Stimulated activated CD4-positive, alpha-beta T cell treated with anti-CD3 and anti-CD28 coated beads, Interleukin-12 subunit alpha, Interleukin-12 subunit beta, amount 100 ng/mL, for 48 hours (primary cell): ENCODE results near the gene TMEM101.
A peak's percentile ranks its signal among the peaks of the same experiment; 100 is the strongest.
"Not testable (repeated sequence)": the region's sequence is repeated elsewhere in the genome, so short reads cannot be mapped to it uniquely, and the experiment has no call there.

Experiments
- DNase-seq, 3 donors: peaks; one replicate each; pipeline ENCODE4 v3.0.0-alpha.2; 2020; ENCODE audit warnings: low read depth in 2 of 3, low spot score in 1 of 3

Gene TMEM101

DNA sequence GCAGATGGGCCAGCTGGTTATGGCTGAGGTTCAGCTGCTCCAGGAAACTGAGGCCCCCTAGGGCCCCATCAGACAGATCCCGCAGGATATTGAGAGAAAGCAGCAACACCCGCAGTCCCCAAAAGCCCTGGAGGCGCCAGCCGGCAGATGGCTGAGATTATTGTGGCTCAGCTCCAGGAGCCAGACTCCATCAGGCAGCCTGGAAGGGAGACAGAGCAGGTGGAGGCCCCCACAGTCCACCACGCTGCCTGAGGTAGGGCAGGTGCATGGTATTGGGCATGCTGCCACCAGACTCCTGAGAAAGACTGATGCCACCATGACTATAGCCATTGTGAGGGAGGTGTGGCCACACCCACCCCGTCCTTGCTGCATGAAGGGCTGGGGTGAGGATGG, 9.5 kb upstream of the TMEM101 start:
- no peak for DNase-seq

DNA sequence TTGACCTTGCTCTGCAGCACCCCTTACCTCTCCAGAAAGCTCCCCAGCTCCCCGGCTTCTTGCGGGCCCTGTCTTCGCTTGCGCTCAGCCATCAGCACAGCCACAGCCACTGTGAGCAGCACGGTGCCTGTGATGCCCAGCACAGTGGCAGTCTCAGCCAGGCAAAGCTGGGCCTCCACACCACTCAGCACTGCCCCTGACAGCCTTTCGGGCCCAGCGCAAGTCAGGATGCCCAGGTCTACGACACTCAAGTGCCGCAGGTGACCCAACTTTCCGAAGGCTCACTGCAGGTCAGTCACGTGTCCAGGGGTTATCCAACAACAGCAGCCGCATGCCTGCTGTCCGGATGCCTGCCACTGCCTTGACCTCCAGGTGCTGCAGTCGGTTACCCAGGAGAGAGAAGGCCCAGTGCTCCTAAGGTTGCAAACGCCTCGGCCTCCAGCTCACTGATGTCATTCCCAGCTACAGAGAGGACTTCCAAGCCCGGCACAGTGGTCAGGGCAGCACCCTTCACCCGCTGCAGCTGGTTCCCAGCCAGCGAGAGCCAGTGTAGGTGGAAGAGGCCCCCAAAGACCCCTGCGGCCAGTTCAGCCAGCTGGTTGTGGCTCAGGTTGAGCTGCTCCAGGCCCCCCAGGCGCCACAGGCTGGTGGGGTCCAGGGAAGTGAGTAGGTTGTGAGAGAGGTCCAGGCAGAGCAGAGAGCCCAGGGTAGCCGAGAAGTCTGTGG, 8.9 kb upstream of the TMEM101 start:
- no peak for DNase-seq

DNA sequence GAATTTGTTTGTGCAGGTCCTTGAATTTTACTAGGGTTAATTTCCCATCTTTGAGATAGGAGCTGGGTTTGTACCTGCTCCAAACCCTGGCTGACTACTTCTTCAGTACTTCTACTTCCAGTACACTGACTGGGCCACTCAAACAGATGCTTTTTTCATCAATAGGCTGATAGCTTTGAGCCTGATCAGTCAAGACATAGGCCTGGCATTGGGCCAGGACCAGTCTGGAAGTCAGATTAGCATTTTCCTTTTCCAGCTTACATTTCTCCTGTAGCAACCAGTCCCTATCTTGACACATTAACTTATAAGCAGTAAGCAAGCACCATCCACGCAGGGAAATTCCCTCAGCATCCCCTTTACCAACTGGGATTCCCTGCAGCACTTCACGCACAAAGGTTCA, 7.5 kb upstream of the TMEM101 start:
- DNase-seq = no peak

DNA sequence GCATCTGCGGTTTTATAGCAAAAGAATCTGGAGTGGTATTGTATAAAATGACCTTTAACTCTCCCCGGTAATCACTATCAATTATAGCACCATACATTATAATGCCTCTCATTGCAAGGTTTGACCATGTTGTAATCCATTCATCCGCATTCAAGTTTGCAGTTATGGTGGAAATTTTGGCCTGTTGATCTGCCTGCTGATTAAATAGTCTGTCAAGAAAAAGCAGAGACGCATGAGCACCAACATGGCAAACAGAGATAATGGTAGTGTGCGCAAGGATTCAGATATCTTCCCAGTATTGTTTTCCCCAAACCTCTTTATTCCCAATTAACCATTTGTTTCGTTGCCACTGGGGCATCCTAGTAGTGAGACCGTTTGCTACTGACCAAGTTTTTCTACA, 6.5 kb upstream of the TMEM101 start:
- not testable (repeated sequence) for DNase-seq

DNA sequence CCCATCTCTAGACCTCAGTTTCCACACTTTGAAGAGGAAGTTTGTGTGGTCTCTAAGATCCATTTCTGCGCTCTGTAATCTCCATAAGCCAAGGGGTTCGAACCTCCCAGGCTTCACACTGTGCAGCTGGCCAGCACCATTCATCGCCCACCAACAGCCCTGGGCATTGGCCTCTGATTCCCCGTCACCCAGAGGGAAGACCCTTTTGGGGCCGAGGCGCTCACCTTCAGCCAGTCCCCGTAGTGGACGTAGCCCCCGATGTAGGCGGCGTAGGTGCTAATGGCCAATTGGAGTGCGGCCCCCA, 678 bp downstream of the TMEM101 start:
- DNase-seq = no peak

DNA sequence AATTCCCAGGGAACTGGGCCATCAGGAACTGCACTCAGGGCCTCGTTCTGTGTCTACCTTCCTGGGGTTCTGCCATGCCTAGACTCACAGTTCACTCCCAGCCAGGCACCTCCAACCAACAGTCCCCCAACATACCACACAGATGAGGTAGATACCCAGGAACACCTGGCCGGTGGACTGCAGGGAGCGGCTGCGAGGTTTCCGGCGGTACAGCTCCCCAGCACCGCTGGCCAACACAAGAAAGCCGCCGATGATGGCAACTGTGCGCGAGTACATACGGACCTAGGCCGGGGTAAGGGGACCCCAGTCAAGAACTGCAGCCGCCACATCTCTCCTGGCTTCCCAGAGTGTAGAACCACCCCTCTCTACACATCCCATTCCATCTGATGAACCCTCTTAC, 1.9 kb downstream of the TMEM101 start:
- DNase-seq = no peak

DNA sequence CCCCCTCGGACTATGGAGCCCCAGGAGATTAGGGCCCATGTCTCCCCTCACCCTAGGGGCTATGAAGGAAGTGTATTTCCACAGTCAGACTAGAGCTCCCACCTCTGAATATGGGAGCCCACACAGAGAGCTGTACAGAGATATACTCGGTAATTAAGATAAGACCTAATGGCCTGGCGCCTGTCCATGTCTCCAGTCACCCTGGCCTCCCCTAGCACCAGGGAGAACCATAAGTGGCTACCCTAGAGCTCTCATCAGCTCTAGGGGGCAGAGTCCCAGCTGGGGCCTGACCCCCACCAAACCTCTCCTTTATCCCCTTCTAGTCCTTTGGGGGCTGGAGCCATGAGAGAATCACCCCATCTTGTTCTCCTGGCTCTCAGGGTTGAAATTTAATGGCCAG, 2.4 kb downstream of the TMEM101 start:
- no peak for DNase-seq

DNA sequence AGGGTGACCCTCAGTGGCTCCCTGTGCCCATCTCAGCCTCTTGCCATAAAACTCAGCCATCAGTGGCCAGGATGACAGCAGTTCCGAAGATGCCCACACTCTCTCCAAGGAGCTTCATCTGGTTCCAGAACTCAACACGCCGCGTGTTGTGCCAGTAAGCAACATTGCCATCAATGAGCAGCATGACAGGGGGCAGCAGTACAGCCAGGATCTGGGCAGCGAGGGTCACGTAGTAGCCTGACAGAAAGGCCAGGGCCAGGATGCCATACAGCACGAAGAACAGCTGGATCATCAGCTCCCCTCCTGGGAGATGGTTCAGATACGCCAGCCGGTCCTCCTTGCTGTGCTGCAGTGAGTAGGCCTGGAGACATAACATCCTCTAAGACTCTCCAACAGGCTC, 2.9 kb downstream of the TMEM101 start:
- DNase-seq = no peak

DNA sequence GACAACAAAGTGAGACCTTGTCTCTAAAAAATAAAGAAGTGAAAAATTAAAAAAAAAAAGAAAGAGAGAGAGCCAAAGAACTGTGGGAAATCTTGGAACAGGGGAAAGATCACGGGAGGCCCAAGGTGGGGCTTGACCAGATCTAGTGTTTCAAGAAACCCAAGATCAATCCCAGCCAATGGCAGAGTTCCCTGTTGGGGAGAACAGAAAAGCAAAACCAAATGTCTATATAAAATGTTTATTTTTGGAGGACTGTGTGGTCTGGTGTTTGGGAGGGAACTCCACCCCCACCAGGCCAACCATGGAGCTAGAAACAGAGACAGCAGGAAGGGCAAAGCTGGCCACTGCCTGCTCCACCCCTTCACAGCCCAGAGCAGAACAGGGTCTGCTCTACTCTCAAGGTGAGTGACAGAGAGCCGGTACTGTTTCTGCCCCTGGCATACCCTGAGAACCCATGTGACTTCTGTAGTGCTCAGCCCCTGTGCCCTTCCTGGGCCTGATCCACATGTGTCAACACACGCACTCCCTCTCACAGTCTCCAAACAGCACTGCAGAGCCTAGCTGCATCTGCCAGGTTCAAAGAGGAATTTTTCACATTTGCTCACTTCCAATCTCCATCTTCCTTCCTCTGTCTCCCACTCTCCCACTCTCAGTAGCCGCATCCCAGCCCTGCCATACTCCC, 3.7 kb downstream of the TMEM101 start:
- DNase-seq = no peak

DNA sequence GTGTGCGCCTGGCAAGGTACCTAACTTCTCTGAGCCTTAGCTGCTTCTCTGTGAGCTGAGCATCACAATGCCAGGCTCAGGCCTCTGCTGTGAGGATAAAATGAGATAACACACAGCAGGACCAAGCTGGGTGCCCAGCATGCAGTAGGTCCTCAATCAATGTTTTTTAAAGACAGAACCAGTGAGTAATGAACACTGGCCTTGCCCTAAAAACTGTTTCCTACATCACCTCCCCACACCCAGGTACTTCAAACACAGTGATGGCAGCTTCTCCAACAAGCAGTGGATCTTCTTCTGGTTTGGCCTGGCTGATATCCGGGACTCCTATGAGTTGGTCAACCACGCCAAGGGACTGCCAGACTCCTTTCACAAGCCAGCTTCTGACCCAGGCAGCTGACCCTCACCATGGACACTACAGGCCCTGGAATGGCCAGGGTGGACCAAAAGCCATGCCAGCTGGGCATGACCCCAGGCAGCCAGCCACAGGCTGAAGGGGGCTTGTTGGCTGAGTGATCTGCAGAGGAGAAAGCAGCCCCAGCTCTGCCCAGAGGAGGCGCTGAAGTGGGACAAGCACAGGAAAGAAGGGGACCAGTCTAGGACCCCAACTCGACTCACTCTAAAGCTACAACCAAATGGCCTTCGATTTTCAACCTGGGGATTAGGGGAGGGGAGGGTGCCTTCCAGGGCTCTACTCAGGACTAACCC, 6.4 kb downstream of the TMEM101 start:
- no peak for DNase-seq

DNA sequence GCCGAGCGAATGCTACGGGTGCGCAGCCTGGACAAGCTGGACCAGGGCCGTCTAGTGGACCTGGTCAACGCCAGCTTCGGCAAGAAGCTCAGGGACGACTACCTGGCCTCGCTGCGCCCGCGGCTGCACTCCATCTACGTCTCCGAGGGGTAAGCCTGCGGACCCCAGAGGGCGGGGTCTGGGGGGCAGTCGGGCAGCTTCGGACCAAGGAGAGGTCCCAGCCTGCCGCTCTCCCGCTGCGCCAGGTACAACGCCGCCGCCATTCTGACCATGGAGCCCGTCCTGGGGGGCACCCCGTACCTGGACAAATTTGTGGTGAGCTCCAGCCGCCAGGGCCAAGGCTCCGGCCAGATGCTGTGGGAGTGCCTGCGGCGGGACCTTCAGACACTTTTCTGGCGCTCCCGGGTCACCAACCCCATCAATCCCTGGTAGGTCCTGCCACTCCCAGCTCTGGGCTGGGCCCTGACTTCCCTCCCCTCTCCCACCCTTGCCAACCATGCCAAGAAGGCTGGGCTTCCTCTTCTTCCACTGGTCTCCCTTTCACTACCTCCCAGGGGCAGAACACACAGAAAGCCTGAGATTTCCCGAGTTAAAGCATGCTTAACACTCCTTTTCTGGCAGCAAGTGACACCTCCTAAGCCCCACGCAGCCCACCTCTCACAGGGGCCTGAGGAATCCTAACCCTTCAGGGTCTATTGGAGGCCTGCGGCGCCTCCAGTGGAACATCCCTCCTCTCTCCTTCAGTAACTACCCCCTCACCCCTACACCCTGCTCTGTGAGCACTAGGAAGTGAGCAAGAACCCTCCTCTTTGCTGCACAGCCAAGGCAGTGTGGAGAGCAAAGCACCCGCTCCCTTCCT, 7.2 kb downstream of the TMEM101 start:
- no peak for DNase-seq

DNA sequence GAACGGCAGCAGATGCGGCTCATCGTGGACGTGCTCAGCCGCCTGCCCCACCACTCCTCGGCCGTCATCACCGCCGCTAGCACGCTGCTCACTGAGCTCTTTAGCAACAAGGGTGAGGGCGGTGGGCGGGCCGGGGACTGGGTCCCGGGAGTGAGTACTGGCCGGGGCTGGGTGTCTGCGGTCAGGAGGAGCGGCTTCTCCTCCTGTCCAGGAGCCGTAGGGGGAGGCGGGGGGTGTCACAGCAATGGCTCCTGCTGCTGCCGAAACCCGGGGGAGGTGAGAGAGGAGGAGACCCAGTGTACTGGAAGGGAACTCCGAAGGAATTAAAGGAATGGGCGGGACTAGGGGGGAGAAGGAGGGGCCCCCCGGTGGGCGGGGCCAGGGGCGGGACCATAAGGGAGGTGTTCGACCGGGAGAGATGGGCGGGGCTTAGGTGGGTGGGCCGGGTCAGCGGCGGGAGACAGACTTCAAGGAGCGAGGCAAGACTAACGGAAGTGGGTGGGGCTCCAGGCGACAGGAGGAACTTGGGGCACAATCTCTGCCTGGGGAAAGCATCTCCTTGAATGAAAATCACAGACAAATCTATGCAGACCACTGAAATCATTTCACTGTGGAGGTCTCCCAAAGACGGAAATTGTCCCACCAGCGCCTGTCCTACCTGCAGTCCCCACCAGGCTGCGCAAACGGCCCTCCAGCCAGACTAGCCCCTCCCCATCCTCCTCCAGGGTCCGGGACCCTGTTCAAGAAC, 8.0 kb downstream of the TMEM101 start:
- DNase-seq = peak; percentile 97 to 99 (median 99)

DNA sequence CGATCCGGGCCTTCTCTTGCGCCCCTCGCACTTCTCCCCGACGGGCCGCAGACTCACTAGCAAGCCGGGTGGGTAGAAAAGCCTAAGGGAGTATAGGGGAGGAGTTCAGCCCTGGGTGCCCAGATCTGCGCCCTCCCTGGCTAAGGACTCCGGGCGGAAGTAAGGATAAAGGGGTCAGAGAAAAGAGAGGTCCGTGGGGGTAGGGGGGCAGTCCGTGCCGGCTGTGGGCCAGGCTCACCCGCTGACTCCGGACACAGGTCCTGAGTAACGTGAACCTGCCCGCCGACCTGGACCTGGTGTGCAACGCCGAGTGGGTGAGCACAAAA, 8.5 kb downstream of the TMEM101 start:
- DNase-seq = no peak

DNA sequence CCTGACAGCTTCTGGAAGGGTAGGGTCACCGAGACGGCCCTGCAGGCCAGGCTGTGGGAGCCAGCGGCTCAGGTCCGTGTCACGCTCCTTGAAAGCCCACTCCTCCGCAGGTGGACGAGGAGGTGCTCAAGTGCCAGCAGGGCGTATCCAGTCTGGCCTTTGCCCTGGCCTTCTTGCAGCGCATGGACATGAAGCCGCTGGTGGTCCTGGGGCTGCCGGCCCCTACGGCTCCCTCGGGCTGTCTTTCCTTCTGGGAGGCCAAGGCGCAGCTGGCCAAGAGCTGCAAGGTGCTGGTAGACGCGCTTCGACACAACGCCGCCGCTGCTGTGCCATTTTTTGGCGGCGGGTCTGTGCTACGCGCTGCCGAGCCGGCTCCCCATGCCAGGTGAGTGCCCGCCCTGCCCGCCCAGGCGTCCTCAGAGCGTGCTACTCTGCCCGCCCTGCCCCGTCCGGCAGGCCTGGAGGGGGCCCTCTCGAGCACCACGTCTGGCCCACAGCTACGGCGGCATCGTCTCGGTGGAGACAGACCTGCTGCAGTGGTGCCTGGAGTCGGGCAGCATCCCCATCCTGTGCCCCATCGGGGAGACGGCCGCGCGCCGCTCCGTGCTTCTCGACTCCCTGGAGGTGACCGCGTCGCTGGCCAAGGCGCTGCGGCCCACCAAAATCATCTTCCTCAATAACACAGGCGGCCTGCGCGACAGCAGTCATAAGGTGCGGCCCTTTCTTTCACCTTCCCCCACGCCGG, 9.1 kb downstream of the TMEM101 start:
- peak in 1 of 3 donors; percentile 18 for DNase-seq

DNA sequence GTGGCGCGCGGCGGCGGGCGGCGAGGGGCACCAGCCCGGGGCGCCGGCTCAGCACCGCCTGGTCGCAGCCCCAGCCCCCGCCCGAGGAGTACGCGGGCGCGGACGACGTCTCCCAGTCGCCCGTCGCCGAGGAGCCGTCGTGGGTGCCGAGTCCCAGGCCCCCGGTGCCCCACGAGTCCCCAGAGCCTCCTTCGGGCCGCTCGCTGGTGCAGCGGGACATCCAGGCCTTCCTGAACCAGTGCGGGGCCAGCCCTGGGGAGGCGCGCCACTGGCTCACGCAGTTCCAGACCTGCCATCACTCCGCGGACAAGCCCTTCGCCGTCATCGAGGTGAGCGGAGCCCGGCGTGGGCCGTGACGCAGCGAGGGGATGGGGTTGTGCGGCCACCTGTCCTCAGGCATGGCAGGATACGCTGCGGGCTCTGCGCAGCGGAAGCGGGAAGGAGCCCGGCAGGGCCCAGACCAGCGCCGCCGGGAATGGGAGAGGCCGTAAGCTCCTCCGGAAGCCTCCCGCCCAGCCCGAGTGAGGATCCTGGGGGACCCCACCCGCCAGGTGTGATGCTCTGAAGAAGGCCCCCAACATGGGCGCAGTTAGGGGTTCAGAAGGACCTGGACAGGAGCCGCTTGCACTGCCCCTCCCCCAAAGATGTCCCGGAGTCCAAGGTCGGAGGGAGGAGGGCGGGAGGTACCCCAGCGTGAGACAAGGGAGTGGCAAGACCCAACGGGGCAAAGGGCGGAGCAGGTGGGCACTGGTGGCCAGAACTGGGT, 9.8 kb downstream of the TMEM101 start:
- no peak for DNase-seq

DNA sequence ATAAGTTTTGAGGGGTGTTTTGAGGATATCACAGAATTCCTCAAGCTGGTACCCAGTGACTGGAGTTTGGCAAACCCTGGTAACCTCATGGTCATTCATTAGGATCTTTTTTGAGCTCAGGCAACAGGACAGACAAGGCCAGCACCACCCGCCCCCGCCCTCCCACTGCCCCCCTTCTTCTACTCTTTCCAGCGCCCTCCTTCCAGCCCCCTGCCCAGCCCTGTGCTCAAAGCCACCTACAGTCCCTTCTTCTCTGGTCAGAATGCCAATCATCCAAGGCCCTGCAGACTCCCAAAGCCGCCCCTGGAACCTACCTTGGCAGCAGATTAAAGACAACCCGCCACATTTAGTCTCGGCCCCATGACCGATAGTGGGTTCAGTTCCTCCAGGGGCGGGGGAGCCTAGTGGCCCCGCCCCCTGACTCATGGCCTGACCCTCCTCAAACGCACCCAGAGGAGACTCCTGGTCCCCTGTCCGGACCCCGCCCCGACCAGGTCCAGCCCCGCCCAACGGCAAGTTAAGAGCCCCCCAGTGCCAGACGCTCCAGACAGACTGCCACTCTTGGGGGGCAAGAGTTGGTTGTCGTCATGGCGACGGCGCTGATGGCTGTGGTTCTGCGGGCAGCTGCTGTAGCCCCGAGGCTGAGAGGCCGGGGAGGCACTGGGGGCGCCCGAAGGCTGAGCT, 10.5 kb downstream of the TMEM101 start, which contains the start of gene NAGS:
NAGS (plus strand) TSS at position 546 of the 684 bp plus-strand sequence; CDS start at position 588, 42 bp downstream.
- no peak for DNase-seq

DNA sequence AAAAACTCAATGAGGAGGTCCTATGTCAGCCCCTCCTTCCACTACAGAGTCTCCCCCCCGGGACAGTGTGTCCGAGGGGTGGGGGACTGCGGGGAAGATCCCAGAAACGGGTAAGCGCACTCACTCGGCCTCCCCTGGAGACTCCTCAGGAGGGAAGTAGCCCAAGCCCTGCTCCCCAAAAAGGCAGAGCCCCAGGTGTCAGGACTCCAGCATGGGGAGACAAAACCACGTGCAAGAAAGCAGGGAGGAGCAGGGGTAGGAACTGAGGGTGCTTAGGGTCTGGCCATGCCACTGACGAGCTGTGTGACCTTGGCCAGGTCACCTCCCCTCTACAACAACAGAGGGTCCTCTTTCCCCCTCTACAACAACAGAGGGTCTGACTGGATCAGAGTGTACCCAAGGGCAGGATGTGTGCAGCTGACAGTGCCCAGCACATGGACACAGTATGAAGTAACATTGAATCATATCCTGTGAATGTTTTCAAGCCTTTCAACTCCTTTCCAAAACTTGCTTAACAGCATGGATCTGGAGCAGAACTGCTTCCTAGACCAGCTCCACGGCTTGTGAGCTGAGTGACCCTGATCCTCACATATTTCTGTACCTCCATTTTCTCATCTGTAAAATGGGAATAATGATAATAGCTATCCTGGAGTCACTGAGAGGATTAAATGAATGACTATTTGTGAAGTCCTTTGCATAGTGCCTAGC, 12.5 kb downstream of the TMEM101 start:
- no peak for DNase-seq

DNA sequence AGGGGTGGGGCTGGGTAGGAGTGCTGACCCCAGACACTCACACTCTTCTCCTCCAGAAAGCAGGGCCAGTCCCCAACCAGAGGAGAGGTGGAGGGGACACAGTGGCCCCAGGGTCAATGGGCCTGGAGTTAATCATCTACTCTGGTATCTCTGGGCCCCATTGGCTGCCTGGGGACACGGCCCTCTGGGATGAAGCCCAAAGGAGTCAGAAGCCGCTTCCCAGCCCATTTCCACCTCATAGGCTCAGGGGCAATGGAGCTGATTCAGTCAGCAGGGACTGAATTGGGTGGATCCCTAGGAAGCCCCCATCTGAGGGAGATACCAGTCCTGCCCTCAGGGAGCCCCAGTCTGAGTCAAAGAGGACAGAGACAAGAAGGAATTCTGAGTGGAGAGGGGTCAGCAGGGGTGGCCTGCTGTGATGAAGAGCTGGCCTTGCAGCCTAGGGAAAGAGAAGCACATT, 13.3 kb downstream of the TMEM101 start:
- DNase-seq = no peak
